Heart right ventricle (tissue), 16 donors: ENCODE data around the gene SDS. TPM values are rescaled to one million over a fixed set of nuclear protein-coding genes. Genes with fewer than 3 reads are reported as not detected.

ENCODE experiments used
- ATAC-seq, 8 donors: fragments of 200-7000 bp; cut with Tn5 transposase; one replicate each; pipeline ENCODE4 v1.9.1; 2020; ENCODE audit warnings: mild to moderate bottlenecking in 8 of 8, moderate library complexity in 8 of 8, moderate number of reproducible peaks in 1 of 8
- DNase-seq, 2 donors: peaks; one replicate each; pipeline ENCODE4 v3.0.0-alpha.2; 2020
- H3K27ac ChIP-seq, 10 donors: fragments of 200-600 bp; sonication (generic) in 2 of 10; one replicate each; pipeline versions ENCODE4 v1.5.0 to v1.8.0; 2020 to 2022; ENCODE audit warnings: mild to moderate bottlenecking in 3 of 10
- H3K27me3 ChIP-seq, 7 donors: fragments of 200-600 bp; one replicate each; pipeline ENCODE4 v1.8.0; 2021 to 2022; ENCODE audit warnings: mild to moderate bottlenecking in 2 of 7
- H3K36me3 ChIP-seq, 9 donors: fragments of 200-600 bp; sonication (generic) in 1 of 9; one replicate each; pipeline versions ENCODE4 v1.5.0 to v1.8.0; 2020 to 2022; ENCODE audit warnings: mild to moderate bottlenecking in 2 of 9
- H3K4me1 ChIP-seq, 9 donors: fragments of 200-600 bp; sonication (generic) in 1 of 9; one replicate each; pipeline versions ENCODE4 v1.5.0 to v1.8.0; 2020 to 2022; ENCODE audit warnings: mild to moderate bottlenecking in 4 of 9
- H3K4me3 ChIP-seq, 10 donors: fragments of 200-600 bp; sonication (generic) in 2 of 10; one replicate each; pipeline versions ENCODE4 v1.5.0 to v1.8.0; 2020 to 2022; ENCODE audit warnings: mild to moderate bottlenecking in 7 of 10, moderate library complexity in 2 of 10
- H3K9me3 ChIP-seq, 11 donors: fragments of 200-600 bp in 10 of 11; sonication (generic) in 2 of 11; one replicate each; pipeline versions ENCODE4 v1.5.0 to v1.8.0; 2013 to 2022; ENCODE audit warnings: mild to moderate bottlenecking in 2 of 11, control low read depth in 1 of 11, moderate library complexity in 1 of 11
- WGBS, 2 donors: extraction: QIAGEN DNeasy Blood & Tissue Kit; methylation state at CpG; one replicate each; pipeline ENCODE4 v1.1.7; 2013; ENCODE audit warnings: inconsistent platforms in 1 of 2; 5-methylcytosine and 5-hydroxymethylcytosine counted together
- intact Hi-C, 10 donors: fragments of 100-400 bp; cut with DNase I; formaldehyde crosslinking; loops; one replicate each; pipeline versions ENCODE4 v1.11.1 to v1.14.2; 2022
- polyA plus RNA-seq, 2 donors: library from polyadenylated mRNA; stranded (reverse); fragments of 200-250 nt; gene quantifications; one replicate each; pipeline ENCODE4 v1.2.3, GENCODE V29; 2013
- total RNA-seq, 10 donors: library from RNA; stranded (reverse); fragmentation: NEBNext Ultra II Directional in 3 of 10; extraction: Animal tissue kit (Norgen Biotek cat#: 25700) in 3 of 10; gene quantifications; one replicate each; pipeline versions ENCODE4 v1.2.1 to v1.2.4, GENCODE V29; 2021 to 2023
- TF ChIP-seq, protein P1 (sequence below), 9 donors: fragments of 200-600 bp; sonication (generic) in 2 of 9; IDR thresholded peaks; one replicate each; pipeline versions ENCODE4 v1.5.0 to v1.8.0; 2021 to 2022; ENCODE audit warnings: antibody characterized with exemption in 9 of 9, mild to moderate bottlenecking in 5 of 9, moderate library complexity in 1 of 9
- donor health status: Arrhythmogenic right ventricular cardiomyopathy.
- donor health status: ischemic (EF 13 %, LVEDD 7.1; RV severe dilation, severe dysfunction).
- donor health status: healthy with polysubstance abuse.
- donor health status: DM: no; HTN: yes; CAD: no.
- donor health status: DM: no; HTN: no; CAD: no.
- donor health status: ischemic (EF 25% LVEDD 6.9; RV normal size, moderate dysfunction).
- donor health status: ischemic (EF 25% LVEDD 5.7; RV mildly dilated, moderate dysfunction).
- donor health status: healthy.
- donor health status: DM: yes; HTN: yes; CAD: no.
- donor health status: Ischemic cardiomyopathy.
- donor health status: ischemic (EF 35%, LVEDD 5.7; RV mildly dilated, moderate dysfunction).
- donor health status: nonischemic (EF 11% LVEDD 7.7; RV severe dilation, severe dysfunction).
- donor health status: DM: yes; HTN: yes; CAD: no.
- donor health status: PGD.
- donor health status: ischemic (EF 29% LVEDD 5.4; RV normal size, mild dysfunction).
- donor health status: nonischemic (EF 23%, LVEDD 6.1; RV moderate dilation, normal function).

The SDS gene
- total and polyA plus RNA-seq, 12 donors: 0.18 to 1.6 (median 0.33) TPM; not detected in 7

DNA sequence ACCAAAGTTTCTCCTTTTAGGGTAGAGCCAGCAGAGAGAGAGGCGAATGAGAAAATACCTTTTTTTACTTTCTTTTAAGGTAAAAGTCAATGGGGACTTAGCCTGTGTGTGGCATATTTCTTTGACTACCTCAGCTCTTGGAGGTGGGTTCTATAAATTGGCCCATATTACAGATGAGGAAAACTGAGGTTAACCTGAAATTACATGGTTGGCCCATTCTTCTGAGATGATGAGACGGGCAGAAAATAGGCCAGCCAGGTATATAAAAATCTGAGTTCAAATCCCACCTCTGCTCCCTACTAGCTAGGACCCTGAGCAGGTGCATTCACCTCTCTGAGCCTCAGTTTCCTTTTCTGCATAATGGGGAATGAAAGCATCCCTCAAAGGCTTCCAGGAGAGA lies 45.6 kb upstream of the SDS start:
- Histone ChIP-seq H3K36me3 (no peaks in the 10 kb centered on the region), H3K9me3 (peaks cover 0 to 4% (median 0%) of the 10 kb centered on the region in 11 donors), H3K27ac (no peak overlapping the region), H3K27me3 (peaks cover 0 to 64% (median 39%) of the 10 kb centered on the region in 7 donors), H3K4me3 (no peak overlapping the region), H3K4me1 (no peaks in the 10 kb centered on the region)
- 89% methylated on average over 2 of the region's 2 CpGs for WGBS, 2 donors
- TF ChIP-seq, protein P1, sequence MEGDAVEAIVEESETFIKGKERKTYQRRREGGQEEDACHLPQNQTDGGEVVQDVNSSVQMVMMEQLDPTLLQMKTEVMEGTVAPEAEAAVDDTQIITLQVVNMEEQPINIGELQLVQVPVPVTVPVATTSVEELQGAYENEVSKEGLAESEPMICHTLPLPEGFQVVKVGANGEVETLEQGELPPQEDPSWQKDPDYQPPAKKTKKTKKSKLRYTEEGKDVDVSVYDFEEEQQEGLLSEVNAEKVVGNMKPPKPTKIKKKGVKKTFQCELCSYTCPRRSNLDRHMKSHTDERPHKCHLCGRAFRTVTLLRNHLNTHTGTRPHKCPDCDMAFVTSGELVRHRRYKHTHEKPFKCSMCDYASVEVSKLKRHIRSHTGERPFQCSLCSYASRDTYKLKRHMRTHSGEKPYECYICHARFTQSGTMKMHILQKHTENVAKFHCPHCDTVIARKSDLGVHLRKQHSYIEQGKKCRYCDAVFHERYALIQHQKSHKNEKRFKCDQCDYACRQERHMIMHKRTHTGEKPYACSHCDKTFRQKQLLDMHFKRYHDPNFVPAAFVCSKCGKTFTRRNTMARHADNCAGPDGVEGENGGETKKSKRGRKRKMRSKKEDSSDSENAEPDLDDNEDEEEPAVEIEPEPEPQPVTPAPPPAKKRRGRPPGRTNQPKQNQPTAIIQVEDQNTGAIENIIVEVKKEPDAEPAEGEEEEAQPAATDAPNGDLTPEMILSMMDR (IDR thresholded peaks at IDR 0.05): no peak
- intact Hi-C loops: no loop called here
- DNase-seq (no peak), ATAC-seq (no peak)

DNA sequence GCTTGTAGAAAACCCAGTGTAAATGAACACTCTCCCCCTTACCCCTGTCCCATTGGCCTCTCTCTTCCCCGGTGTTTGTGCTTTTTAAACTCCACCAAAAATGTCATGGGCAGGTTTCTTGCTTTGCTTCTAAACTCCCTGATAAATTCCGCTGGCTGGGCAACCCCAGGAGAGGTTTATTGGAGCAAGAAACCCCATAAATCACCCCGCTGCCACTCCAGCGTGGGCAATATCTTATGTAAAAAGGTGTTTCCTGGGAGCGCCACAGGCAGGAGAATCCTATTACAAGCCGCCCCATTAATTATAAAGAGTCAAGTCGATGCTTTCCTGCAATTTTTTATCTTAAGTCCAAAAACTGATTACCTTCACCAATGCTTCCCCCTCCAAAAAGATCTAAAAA lies 45.2 kb upstream of the SDS start:
- no peak for ATAC-seq
- no peak for DNase-seq
- intact Hi-C loops: no loop called here
- H3K9me3 ChIP-seq: peaks cover 0 to 4% (median 0%) of the 10 kb centered on the region in 11 donors
- no peaks in the 10 kb centered on the region for H3K36me3 ChIP-seq
- peaks cover 0 to 64% (median 38%) of the 10 kb centered on the region in 7 donors for H3K27me3 ChIP-seq
- H3K4me3 ChIP-seq: no peak overlapping the region
- H3K4me1 ChIP-seq: no peaks in the 10 kb centered on the region
- WGBS, 2 donors: 57 to 64% methylated on average over 7 of the region's 7 CpGs
- TF ChIP-seq, protein P1 (IDR thresholded peaks at IDR 0.05): no peak
- H3K27ac ChIP-seq: no peak overlapping the region

DNA sequence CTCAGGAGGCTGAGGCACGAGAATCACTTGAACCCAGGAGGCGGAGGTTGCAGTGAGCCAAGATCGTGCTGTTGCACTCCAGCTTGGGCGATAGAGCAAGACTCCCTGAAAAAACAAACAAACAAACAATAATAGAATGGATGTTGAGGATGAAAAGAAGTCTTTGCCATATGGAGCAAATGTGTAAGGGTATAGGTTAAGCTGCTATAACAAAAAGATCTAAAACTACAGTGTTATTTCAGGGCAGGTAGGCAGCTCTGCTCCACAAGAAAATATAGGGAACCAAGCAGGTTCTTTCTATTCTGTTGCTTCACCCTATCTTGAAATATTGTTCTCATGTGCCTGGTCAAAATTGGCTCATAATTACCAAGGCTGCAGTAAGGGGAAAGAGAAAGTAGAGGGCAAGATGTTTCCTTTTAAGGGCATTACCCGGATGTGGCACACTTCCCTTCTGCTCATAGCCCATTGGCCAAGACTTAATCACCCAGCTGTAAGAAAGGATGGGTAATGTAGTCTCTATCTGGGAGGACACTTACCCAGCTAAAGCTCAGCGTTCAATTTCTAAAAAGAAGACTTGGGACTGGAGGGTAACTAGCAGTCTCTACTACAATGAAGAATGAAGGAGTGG lies 42.0 kb upstream of the SDS start:
- TF ChIP-seq, protein P1 (IDR thresholded peaks at IDR 0.05): no peak
- Histone ChIP-seq H3K4me1 (no peaks in the 10 kb centered on the region), H3K4me3 (no peak overlapping the region), H3K36me3 (no peaks in the 10 kb centered on the region), H3K9me3 (peaks cover 0 to 4% (median 0%) of the 10 kb centered on the region in 11 donors), H3K27me3 (peaks cover 0 to 78% (median 53%) of the 10 kb centered on the region in 7 donors), H3K27ac (no peak overlapping the region)
- WGBS, 2 donors: 84 to 86% methylated on average over 6 of the region's 6 CpGs
- DNase-seq: no peak
- no peak for ATAC-seq
- intact Hi-C loops: no loop called here

DNA sequence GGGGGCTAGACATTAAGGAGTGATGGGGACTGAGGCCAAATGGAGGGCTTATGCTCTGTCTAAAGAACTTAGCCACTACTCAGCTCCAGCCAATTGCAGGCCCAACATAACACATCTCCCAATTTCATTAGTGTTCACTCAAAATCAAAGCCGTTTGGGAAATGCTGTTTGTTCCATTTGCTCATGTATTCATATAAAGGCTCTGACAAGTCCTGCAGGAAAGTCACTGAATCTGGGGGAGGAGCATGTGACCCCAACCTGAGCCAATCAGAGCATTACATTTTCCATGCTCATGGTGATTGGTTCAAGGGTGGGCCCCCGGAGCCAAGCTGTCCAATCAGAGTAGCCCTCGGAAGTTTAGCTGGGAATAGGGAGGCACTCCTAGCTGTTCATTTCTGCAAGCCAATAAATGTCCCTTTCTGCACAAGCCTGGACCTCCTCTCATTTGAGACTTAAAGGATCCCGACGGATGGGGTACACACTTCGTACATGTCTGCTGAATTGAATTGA lies 39.4 kb upstream of the SDS start:
- H3K4me1 ChIP-seq: no peaks in the 10 kb centered on the region
- DNase-seq: no peak
- H3K27ac ChIP-seq: no peak overlapping the region
- TF ChIP-seq, protein P1 (IDR thresholded peaks at IDR 0.05): no peak
- no peak for ATAC-seq
- WGBS, 2 donors: 84 to 85% methylated on average over 6 of the region's 6 CpGs
- no peak overlapping the region for H3K4me3 ChIP-seq
- peaks cover 0 to 83% (median 47%) of the 10 kb centered on the region in 7 donors for H3K27me3 ChIP-seq
- no peaks in the 10 kb centered on the region for H3K36me3 ChIP-seq
- intact Hi-C loops: no loop called here
- H3K9me3 ChIP-seq: peaks cover 0 to 4% (median 0%) of the 10 kb centered on the region in 11 donors
